Activated T-cell treated with anti-CD3 and anti-CD28 coated beads, Interleukin-2, amount 50 U/mL, for 1 hour (primary cell): ENCODE results near the gene SEPSECS.

Source experiments
- DNase-seq: peaks from one replicate; pipeline ENCODE4 v3.0.0-alpha.2; 2020

SEPSECS gene

GRCh38 chr4:25159837-25160713, at the start of gene SEPSECS:
TSS of gene SEPSECS (minus strand) at chr4:25160449. CDS start at chr4:25160369, 80 bp downstream.
- peak; percentile 91 for DNase-seq

GRCh38 chr4:25209702-25210101, 49.5 kb upstream of the SEPSECS start:
- DNase-seq, result no peak

GRCh38 chr4:25207997-25208396, 47.7 kb upstream of the SEPSECS start:
- no peak for DNase-seq

- no peak for DNase-seq
Measured at GRCh38 chr4:25198713-25199112, 38.5 kb upstream of the SEPSECS start.

- DNase-seq, result no peak
Measured at GRCh38 chr4:25190407-25190806, 30.2 kb upstream of the SEPSECS start.

GRCh38 chr4:25184056-25184455, 23.8 kb upstream of the SEPSECS start:
- no peak for DNase-seq

- DNase-seq, result no peak
Measured at GRCh38 chr4:25182937-25183336, 22.7 kb upstream of the SEPSECS start.

- no peak for DNase-seq
Measured at GRCh38 chr4:25180524-25181131, 20.4 kb upstream of the SEPSECS start.

GRCh38 chr4:25178838-25179261, 18.6 kb upstream of the SEPSECS start:
- no peak for DNase-seq

- no peak for DNase-seq
Measured at GRCh38 chr4:25177147-25177546, 16.9 kb upstream of the SEPSECS start.

- DNase-seq, result no peak
Measured at GRCh38 chr4:25174674-25175073, 14.4 kb upstream of the SEPSECS start.

GRCh38 chr4:25172961-25173915, 13.0 kb upstream of the SEPSECS start:
- no peak for DNase-seq

- no peak for DNase-seq
Measured at GRCh38 chr4:25171201-25171865, 11.1 kb upstream of the SEPSECS start.

GRCh38 chr4:25169446-25169845, 9.2 kb upstream of the SEPSECS start:
- no peak for DNase-seq

GRCh38 chr4:25165916-25166315, 5.7 kb upstream of the SEPSECS start:
- DNase-seq, result no peak

- DNase-seq, result no peak
Measured at GRCh38 chr4:25163196-25163595, 2.9 kb upstream of the SEPSECS start.

- no peak for DNase-seq
Measured at GRCh38 chr4:25162566-25162965, 2.3 kb upstream of the SEPSECS start.

- DNase-seq, result no peak
Measured at GRCh38 chr4:25161593-25161950, 1.3 kb upstream of the SEPSECS start.

GRCh38 chr4:25160714-25161592, 704 bp upstream of the SEPSECS start:
- no peak for DNase-seq

- DNase-seq, result no peak
Measured at GRCh38 chr4:25158817-25159216, 1.4 kb downstream of the SEPSECS start.

GRCh38 chr4:25157081-25157480, 3.2 kb downstream of the SEPSECS start:
- no peak for DNase-seq

- DNase-seq, result no peak
Measured at GRCh38 chr4:25155947-25156346, 4.3 kb downstream of the SEPSECS start.
